ENCODE measurements around the gene KHDC3L.

DNA sequence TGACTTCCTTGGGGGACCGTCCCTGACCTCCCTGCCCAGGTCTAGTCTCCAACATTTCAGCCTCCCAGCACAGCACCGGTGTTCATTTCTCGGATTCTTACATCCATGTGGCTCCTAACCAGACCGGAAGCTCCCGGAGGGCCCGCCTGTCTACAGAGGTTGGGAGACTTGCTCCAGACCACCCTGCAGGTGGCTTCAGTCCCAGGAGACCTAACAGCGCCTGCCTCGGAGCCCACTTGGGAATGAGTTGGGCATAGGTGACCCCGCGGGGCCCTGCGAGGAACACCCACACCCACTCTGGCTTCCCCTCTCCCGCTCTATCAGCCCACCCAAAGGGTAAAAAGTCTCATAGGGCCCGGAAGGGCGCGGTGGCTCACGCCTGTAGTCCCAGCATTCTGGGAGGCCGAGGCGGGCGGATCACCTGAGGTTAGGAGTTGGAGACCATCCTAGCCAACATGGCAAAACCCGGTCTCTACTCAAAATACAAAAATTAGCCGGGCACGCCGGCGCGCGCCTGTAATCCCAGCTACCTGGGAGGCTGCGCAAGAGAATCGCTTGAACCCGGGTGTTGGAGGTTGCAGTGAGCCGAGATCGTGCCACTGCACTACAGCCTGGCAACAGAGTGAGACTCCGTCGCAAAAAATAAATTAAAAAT is 13.8 kb upstream of the KHDC3L start:
- TF ChIP-seq CREB1 (IDR thresholded peaks at IDR 0.05; ENCODE audit: low read depth), result no peak
- TF ChIP-seq REST (IDR thresholded peaks at IDR 0.05; ENCODE audit: low read depth), result no peak
- no peak for TF ChIP-seq RAD21 (IDR thresholded peaks at IDR 0.05; ENCODE audit: low read depth)
- no peak for TF ChIP-seq EGR1 (IDR thresholded peaks at IDR 0.05)
- TF ChIP-seq EP300 (IDR thresholded peaks at IDR 0.05; ENCODE audit: borderline replicate concordance), result no peak
